Left ventricle myocardium superior (tissue), 1 donor: ENCODE results near the gene OGDH. TPM values are rescaled to one million over a fixed set of nuclear protein-coding genes. Genes with fewer than 3 reads are reported as not detected.

Experiments
- ATAC-seq: fragments of 200-7000 bp; cut with Tn5 transposase; one replicate; pipeline ENCODE4 v1.9.1; 2020; ENCODE audit warnings: mild to moderate bottlenecking, moderate library complexity
- DNase-seq: peaks from one replicate; pipeline ENCODE4 v3.0.0-alpha.2; 2020
- intact Hi-C: fragments of 100-400 bp; cut with micrococcal nuclease; formaldehyde crosslinking; loops from one replicate; pipeline ENCODE4 v1.11.0; 2022
- total RNA-seq: library from RNA; stranded (reverse); fragmentation: NEBNext Ultra II Directional; extraction: Animal tissue kit (Norgen Biotek cat#: 25700); gene quantifications from one replicate; pipeline ENCODE4 v1.2.1, GENCODE V29; 2021
- donor health status: DM: no; HTN: yes; CAD: no; lungs with severe emphysema.

OGDH gene
- total RNA-seq, 1 donor from 2014 or later = 701 TPM

- ATAC-seq = peak; percentile 98
- peak; percentile 96 for DNase-seq
- intact Hi-C loops = no loop called here
Observed at GRCh38 chr7:44748045-44748947, 141.9 kb downstream of the OGDH start, which contains the start of gene ZMIZ2. Gene ZMIZ2, plus strand, starts transcription at chr7:44748847. Its CDS starts 7,403 bp downstream, at chr7:44756250.

DNA sequence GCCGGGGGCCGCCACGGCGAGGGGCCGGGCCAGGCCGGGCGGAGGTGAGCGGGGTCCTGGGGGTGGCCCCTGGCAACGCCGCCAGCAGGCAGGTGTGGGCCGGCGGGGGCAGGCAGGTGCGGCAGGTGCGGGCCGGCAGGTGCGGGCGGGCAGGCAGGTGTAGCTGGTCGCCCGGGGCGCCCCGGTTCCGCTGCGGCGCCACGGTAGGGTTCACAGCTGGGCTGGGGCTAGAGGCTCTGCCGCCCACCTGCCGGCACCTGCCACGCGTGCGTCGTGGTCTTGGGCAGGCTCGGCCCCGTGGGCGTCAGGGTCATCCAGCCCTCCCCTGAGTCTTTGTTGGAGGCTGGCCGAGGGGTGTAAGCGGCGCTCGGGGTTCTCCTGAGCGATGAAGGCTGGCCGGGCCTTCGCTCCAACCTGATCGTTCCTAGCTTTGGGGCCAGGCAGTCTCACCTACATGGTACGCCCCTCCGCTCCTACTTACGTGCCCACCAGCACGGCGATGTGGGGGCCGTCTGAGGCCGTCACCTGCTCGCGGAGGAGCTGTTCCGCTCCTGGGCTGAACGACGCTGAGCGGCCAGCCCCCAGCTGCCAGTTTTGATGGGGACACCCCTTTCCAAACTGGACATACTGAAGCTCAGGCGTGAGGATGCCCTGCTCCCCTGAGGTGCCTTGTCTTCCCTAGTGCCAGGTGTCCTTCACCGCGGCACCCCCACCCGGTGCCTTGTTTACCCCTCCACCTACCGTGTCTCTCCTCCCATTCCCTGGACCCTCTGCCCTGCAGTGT lies 142.7 kb downstream of the OGDH start:
- ATAC-seq = no peak
- DNase-seq = no peak
- intact Hi-C loops = no loop called here

DNA sequence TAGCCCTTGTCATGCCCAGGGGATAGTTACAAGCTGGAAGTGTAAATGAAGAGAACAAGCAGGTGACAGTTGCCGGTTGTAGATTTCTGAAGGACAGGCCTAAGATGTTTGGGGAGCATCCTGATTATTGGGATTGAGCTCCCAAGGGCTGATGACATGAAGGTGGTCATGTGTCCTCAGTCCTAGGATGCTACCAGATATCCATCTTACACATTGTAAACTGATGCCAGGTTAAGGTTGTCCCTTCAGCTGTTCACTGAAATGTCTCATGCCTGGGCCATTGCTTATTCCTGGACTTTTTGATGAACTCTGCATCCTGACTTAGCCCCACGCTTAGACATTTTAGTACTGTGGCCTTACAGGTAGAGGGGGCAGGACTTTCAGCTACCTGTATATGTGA lies 143.6 kb downstream of the OGDH start:
- ATAC-seq (no peak), DNase-seq (no peak)
- intact Hi-C loops = no loop called here

GRCh38 chr7:44750424-44750823 lies 144.0 kb downstream of the OGDH start:
- ATAC-seq = no peak
- intact Hi-C loops = no loop called here
- no peak for DNase-seq

- peak; percentile 2 for ATAC-seq
- intact Hi-C loops = no loop called here
Observed at GRCh38 chr7:44750921-44751571, 144.6 kb downstream of the OGDH start.

GRCh38 chr7:44752822-44753221 lies 146.4 kb downstream of the OGDH start:
- ATAC-seq = no peak
- DNase-seq = no peak
- intact Hi-C loops = no loop called here

More at GRCh38 chr7:44750921-44751571, 144.6 kb downstream of the OGDH start:
- peak; percentile 56 for DNase-seq

DNA sequence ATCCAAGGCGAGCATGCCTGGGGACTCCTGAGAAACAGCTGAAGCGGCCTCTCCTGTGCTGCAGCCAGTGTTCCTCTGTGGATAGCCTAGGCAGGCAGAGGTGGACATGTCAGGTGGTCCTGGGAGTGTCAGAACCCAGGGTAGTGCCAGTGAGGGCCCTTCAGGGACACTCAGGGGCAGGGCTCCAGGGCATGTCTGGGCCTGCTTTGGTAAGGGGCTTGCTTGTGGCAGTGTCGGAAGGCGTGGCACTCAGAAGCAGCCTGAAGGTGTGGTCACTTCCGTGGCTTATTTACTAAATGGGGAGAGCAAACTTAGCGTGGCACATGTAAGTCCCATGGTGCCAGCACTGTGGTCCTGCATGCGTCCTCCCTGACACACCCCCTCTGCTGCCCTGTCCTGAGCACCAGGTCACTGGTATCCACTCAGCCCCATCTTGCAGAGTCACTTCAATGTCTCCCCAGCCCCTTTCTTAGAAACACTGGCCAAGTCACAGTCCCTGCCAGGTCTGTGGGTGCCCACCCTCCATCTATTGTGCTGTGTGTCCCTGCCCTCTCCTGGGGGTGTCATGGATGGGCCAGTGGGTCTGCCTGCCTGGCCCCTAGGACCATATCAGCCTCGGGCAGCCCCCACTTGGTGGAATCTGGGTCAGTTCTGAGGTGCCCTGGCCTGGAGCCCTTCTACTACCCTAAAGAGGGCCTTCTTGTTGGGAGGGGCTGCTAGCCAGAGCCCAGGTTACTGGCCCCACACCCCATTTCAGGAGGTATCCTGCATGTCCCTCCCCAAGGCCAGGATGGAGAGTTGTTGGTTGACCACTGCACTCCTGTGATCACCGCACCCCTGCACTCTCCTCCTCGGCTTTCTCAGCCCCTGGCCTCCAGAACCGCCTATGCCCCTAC lies 148.6 kb downstream of the OGDH start:
- DNase-seq (no peak), ATAC-seq (no peak)
- intact Hi-C loops = no loop called here

DNA sequence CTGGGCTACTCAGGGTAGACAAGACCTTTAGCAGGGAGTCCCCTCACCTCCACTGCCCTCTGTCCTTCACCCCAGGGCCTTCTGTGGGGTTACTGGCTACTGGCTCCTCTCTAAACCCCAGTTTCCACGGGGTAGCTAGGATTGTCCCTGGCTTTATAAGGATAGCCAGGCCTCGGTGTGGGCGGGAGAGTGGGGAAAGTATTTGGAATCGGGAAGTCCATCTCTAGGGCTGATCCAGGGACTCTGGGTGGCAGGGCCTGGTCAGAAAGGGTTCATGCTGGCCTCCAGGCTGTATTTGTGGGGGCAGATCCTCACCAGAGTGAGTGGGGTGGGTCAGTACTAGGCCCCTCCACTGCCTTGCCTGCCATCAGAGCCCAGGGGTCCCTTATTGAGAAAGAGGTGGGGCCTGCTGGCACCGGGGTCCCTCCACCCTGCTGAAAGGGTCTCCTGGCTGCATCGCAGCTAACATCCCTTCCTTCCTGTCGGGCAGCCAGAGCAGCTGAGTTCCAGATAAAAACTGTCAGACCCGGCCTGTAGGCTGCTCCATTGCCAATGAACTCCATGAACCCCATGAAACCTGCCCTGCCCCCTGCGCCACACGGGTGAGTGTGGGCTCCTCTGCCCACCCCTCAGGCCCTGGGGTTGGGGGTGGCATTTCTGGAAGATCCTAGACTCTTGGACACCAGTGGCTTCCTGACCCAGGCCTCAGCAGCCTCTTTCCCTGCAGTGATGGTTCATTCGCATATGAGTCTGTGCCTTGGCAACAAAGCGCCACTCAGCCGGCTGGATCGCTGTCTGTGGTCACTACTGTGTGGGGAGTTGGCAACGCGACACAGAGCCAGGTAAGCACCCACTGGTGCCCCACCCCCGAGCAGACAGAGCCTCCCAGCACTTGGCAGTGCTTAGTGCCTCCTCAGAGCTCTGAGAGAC lies 149.5 kb downstream of the OGDH start:
- DNase-seq (no peak), ATAC-seq (no peak)
- intact Hi-C loops = no loop called here

DNA sequence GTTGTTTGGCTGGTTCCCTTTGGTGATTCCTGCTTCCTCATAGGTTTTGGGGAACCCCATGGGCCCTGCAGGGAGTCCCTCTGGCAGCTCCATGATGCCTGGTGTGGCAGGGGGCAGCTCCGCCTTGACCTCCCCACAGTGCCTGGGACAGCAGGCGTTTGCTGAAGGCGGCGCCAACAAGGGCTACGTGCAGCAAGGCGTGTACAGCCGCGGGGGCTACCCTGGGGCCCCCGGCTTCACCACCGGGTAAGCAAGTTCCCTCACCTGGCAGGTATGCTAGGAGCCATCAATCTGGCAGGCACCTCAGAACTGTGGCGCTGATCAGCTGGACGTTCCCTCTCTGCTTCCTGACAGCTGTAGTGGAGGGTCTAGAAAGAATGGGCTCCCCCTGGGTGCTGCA lies 150.5 kb downstream of the OGDH start:
- DNase-seq (no peak), ATAC-seq (no peak)
- intact Hi-C loops = no loop called here

DNA sequence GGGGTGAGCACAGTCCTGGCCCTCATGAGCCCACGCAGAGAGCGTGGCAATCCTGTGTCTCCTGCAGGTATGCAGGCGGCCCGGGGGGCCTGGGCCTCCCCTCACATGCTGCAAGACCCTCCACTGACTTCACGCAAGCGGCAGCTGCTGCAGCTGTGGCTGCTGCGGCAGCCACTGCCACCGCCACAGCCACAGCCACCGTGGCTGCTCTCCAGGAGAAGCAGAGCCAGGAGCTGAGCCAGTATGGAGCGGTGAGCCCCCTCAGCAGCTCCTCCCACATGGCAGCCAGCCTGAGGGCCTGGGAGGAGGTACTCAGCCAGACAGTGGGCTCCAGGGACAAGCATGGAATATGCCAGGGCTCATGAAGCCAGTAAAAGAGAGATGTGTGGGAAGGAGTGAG lies 150.9 kb downstream of the OGDH start:
- ATAC-seq = peak; percentile 83
- DNase-seq = peak; percentile 89
- intact Hi-C loops = no loop called here

DNA sequence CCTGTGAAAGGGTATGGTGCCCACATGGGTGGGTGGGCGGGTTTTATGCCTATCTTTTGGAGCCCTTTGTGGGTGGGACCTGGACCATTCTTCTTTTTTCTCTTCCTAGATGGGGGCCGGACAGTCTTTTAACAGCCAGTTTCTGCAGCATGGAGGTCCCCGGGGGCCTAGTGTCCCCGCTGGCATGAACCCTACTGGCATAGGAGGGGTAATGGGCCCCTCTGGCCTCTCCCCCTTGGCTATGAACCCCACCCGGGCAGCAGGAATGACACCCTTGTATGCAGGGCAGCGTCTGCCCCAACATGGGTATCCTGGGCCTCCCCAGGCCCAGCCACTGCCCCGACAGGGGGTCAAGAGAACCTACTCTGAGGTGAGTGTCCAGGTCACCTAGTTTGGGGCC lies 151.3 kb downstream of the OGDH start:
- intact Hi-C loops = no loop called here
- DNase-seq (no peak), ATAC-seq (no peak)

Other genes with a start within 250 kb of the OGDH start
- 104 TPM for gene NUDCD3, start 116.0 kb upstream of the OGDH start, total RNA-seq
- gene NPC1L1, start 65.3 kb upstream of the OGDH start, total RNA-seq = not detected
- gene DDX56, start 32.7 kb upstream of the OGDH start, total RNA-seq = 31.6 TPM
- gene TMED4, start 24.4 kb upstream of the OGDH start, total RNA-seq = 56.7 TPM
- 64.8 TPM for gene ZMIZ2, start 142.2 kb downstream of the OGDH start, total RNA-seq
- gene PPIA, start 190.1 kb downstream of the OGDH start, total RNA-seq = 436 TPM
- gene H2AZ2, start 241.5 kb downstream of the OGDH start, total RNA-seq = 261 TPM